Adrenal gland (tissue), 5 donors: ENCODE measurements around the gene AGBL3.

ENCODE experiments used
- POLR2A ChIP-seq, 2 donors: fragments of 450-650 bp; IDR thresholded peaks; one replicate each; pipeline ENCODE4 v1.6.1; 2017; ENCODE audit warnings: antibody characterized with exemption in 2 of 2, mild to moderate bottlenecking in 2 of 2, moderate library complexity in 1 of 2
- TF ChIP-seq, protein P1 (sequence below), 6 experiments: fragments of 450-650 bp in 4 of 6; fragments of 200-600 bp in 2 of 6; sonication (generic) in 1 of 6; IDR thresholded peaks; 1 replicate in 5 of 6; 2 replicates in 1 of 6; pipeline versions ENCODE4 v1.5.1 to v1.8.0; 2016 to 2021; ENCODE audit warnings: antibody characterized with exemption in 6 of 6, mild to moderate bottlenecking in 2 of 6, moderate library complexity in 1 of 6
- donor health status: DM: no; HTN: no; CAD: no.

GRCh38 chr7:135164357-135165061 lies 178.2 kb downstream of the AGBL3 start:
- TF ChIP-seq, protein P1, sequence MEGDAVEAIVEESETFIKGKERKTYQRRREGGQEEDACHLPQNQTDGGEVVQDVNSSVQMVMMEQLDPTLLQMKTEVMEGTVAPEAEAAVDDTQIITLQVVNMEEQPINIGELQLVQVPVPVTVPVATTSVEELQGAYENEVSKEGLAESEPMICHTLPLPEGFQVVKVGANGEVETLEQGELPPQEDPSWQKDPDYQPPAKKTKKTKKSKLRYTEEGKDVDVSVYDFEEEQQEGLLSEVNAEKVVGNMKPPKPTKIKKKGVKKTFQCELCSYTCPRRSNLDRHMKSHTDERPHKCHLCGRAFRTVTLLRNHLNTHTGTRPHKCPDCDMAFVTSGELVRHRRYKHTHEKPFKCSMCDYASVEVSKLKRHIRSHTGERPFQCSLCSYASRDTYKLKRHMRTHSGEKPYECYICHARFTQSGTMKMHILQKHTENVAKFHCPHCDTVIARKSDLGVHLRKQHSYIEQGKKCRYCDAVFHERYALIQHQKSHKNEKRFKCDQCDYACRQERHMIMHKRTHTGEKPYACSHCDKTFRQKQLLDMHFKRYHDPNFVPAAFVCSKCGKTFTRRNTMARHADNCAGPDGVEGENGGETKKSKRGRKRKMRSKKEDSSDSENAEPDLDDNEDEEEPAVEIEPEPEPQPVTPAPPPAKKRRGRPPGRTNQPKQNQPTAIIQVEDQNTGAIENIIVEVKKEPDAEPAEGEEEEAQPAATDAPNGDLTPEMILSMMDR (IDR thresholded peaks at IDR 0.05), result no peak
- no peak for TF ChIP-seq POLR2A (IDR thresholded peaks at IDR 0.05)
